Retinal pigment epithelial cell (primary cell): ENCODE results near the gene FTO.

ENCODE experiments used
- DNase-seq: peaks from one replicate; pipeline ENCODE4 v3.0.0-alpha.2; 2010; ENCODE audit warnings: low read depth
- H3K4me3 ChIP-seq: 2 replicates; pipeline ENCODE4 v1.5.1; 2011; ENCODE audit warnings: mild to moderate bottlenecking, low read length, control low read depth, moderate library complexity
- CTCF ChIP-seq: conservative IDR thresholded peaks from 2 replicates; pipeline ENCODE4 v1.5.1; 2011; ENCODE audit warnings: low read depth, low read length, control low read depth, inconsistent platforms

The FTO gene

GRCh38 chr16:53717577-53717976 lies 13.6 kb downstream of the FTO start:
- TF ChIP-seq CTCF: no peak
- no peak overlapping the region for H3K4me3 ChIP-seq
- DNase-seq: no peak

DNA sequence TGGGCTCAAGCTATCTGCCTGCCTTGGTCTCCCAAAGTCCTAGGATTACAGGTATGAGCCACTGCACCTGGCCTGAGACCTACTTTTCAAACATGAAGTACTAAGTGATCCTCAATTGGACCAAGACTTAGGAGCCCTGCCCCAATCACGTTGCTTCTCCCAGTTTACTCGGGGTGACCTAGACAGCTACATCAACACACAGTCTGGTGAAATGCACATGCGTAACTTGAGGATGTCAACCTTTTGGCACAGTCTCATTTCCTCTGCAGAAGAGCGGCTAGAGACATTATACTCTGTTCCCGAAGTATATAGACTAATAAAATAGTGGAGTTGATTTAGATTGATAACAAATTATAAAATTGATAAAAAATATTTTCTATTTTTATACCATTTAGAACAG lies 17.1 kb downstream of the FTO start:
- H3K4me3 ChIP-seq: no peak overlapping the region
- TF ChIP-seq CTCF: no peak
- DNase-seq: no peak

DNA sequence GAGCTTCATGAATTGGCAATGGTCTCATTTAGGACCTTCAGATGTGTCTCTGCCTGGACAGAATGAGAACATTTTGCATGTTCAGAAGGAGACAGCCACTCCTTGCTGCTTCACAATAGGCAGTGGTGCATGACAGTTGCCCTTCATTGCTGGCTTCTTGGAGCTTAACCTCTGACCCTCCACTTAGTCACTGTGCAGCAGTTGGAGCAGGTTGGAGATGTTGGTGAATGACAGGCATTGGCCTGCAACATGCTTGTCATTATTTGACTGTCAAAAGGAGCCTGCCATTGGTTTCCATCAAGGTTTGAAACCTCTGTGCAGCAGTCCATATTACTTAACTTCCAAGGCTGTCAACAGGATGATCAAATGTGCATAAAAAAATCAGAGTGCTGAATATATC lies 22.7 kb downstream of the FTO start:
- no peak for DNase-seq
- TF ChIP-seq CTCF: no peak
- no peak overlapping the region for H3K4me3 ChIP-seq

GRCh38 chr16:53730693-53731092 lies 26.7 kb downstream of the FTO start:
- TF ChIP-seq CTCF: no peak
- H3K4me3 ChIP-seq: no peak overlapping the region
- no peak for DNase-seq

DNA sequence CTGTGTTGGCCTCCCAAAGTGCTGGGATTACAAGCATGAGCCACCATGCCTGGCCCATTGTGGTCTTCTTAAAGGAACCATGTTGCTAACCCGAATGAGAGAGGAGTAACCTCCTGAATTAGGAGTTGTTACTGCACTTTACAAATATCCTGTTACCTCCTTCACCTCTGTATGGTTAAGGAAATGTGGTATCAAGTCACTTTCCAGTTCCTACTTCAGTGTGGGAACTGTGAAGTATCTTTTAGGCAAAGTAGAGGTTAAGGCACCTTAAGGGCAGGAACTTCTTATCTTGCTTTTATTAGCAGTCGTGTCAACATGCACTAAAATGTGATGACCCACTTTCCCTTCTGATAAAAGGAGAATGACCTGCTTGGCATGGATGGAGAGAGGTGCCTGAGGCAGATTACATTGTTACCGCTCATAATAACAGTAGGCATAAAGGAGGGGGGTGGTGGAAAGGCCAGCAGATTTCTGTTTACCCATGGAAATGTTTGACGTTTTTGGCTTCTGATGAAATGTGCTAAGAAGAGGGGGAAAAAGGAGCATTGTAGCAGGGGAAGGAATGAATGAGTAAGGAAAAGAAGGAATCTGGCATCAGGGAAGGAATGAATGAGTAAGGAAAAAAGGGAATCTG lies 28.5 kb downstream of the FTO start:
- DNase-seq: no peak
- no peak for TF ChIP-seq CTCF
- no peak overlapping the region for H3K4me3 ChIP-seq

DNA sequence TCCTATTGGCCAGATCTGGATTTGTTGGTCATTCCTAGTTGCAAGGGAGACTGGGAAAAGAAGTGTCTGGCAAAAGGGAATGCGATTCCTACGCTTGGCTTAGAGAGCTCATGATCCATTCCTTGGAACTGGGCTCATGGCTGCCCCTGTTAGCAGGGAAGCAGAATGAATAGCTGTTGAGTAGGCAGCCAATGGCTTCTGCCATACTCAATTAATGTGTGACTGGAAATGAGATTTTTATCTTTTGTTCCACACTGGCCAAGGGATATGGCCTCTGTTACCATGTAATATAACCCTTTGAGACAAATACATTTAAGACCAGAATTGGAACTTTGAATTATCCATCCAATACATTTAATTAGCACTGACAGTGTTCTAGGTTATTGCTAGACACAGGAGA lies 31.0 kb downstream of the FTO start:
- DNase-seq: no peak
- TF ChIP-seq CTCF: no peak
- no peak overlapping the region for H3K4me3 ChIP-seq

DNA sequence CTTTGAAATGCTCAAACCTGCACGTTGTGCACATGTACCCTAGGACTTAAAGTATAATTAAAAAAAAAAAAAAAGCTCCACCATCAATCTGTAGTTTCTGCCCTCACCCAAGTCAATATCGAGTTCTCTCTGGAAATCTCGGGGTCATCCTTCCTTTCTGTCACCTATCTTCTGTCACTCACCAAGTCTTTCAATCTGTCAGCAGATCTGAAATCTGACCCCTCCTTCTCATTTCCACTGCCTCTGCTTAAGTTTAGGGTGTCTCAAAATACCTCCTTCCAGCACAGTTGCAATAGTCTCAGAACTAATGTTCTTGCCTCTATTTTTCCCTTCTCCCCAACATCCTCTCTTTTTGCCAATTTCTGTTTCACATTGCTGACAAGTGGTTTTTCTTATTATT lies 32.3 kb downstream of the FTO start:
- TF ChIP-seq CTCF: no peak
- DNase-seq: no peak

More for the DNA sequence above, 32.3 kb downstream of the FTO start:
- no peak overlapping the region for H3K4me3 ChIP-seq
